ENCODE measurements around the gene LRP1.

LRP1 gene

DNA sequence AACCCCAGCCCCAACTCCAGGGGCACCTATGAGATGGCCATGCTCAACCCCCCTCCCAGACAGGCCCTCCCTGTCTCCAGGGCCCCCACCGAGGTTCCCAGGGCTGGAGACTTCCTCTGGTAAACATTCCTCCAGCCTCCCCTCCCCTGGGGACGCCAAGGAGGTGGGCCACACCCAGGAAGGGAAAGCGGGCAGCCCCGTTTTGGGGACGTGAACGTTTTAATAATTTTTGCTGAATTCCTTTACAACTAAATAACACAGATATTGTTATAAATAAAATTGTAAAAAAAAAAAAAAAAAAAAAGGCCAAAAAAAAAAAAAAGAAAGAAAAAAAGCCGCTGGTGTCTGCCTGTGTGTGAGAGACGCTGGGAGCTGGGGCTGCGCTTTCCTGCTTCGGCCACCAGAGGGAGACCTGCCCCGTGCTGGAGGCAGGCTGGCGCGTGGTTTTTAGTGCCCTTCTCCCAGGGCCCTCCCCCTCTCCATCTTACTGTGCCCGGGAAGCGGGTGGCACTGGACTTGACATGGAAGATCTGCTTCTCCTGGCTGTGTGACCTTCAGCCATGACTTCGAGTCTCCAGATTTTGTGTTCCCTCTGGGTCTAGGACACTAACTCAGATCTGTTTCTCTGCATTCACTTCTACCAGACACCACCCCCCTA lies 84.9 kb downstream of the LRP1 start:
- Histone ChIP-seq H3K27ac (no peak overlapping the region), H3K4me1 (ENCODE audit: control insufficient read depth in 1 of 2, insufficient read depth in 1 of 2, low read depth in 1 of 2, low read length in 1 of 2) (peaks cover 11 to 25% of the 10 kb centered on the region in 2 experiments), H3K27me3 (peaks cover 72% of the 10 kb centered on the region), H3K36me3 (no peaks in the 10 kb centered on the region), H3K9me3 (no peaks in the 10 kb centered on the region), H3K4me3 (ENCODE audit: low read depth in 1 of 2, low read length in 1 of 2) (no peak overlapping the region)
- TF ChIP-seq, protein P1, sequence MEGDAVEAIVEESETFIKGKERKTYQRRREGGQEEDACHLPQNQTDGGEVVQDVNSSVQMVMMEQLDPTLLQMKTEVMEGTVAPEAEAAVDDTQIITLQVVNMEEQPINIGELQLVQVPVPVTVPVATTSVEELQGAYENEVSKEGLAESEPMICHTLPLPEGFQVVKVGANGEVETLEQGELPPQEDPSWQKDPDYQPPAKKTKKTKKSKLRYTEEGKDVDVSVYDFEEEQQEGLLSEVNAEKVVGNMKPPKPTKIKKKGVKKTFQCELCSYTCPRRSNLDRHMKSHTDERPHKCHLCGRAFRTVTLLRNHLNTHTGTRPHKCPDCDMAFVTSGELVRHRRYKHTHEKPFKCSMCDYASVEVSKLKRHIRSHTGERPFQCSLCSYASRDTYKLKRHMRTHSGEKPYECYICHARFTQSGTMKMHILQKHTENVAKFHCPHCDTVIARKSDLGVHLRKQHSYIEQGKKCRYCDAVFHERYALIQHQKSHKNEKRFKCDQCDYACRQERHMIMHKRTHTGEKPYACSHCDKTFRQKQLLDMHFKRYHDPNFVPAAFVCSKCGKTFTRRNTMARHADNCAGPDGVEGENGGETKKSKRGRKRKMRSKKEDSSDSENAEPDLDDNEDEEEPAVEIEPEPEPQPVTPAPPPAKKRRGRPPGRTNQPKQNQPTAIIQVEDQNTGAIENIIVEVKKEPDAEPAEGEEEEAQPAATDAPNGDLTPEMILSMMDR (IDR thresholded peaks at IDR 0.05): peak; percentile 81

DNA sequence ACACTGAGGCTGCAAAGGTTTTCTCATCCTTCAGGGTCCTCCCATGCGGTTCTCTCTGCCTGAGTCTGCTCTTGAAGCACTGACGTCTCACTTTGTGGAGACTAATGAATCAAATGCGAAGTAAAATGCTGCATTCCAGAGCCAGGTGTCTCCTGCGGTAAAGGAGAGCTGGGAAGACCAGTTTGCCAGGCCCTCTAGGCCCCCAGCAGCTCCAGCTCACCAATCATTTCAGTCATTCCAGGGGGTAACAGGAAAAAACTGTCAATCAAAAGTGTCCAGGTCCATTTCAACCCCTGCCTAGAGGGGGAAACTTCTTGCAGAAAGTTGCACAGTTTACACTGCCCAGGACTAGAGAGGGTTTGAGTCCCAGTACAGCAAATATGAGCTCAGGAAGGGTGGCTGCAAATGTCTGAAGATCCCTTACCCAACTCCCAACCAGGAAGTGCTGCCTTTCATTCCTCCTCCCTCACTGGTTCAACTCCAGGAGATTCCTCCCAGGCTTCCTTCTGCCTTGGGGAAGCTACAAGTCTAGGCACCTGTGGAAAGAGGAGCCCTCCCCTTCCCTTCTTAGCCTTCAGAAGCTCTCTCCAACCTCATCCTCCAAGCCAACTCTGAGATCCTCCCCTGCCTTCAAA lies 85.6 kb downstream of the LRP1 start:
- TF ChIP-seq, protein P1 (IDR thresholded peaks at IDR 0.05): peak; percentile 16
- Histone ChIP-seq H3K36me3 (no peaks in the 10 kb centered on the region), H3K4me3 (ENCODE audit: low read depth in 1 of 2, low read length in 1 of 2) (no peak overlapping the region), H3K4me1 (ENCODE audit: control insufficient read depth in 1 of 2, insufficient read depth in 1 of 2, low read depth in 1 of 2, low read length in 1 of 2) (peaks cover 11 to 25% of the 10 kb centered on the region in 2 experiments), H3K9me3 (no peaks in the 10 kb centered on the region), H3K27ac (no peak overlapping the region), H3K27me3 (peaks cover 79% of the 10 kb centered on the region)

DNA sequence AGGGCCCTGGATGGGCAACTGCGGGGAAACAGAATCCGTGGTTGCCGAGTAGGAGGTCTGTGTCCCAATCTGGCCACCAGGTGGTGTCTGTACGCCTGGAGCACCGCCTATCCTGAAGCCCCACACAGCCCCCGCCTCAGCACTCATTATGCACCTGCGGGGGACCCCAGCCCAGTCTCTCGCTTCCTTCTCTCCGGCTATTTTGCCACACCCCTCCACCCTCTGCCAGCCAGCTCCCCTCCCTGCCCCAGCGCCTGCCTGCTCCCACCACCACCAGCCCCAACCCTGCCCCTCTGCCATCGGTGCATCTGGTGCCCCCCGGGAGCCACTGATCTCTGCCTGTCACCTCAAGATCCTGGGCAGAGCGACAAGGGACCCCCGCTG lies 86.1 kb downstream of the LRP1 start:
- Histone ChIP-seq H3K27ac (no peak overlapping the region), H3K9me3 (no peaks in the 10 kb centered on the region), H3K4me1 (ENCODE audit: control insufficient read depth in 1 of 2, insufficient read depth in 1 of 2, low read depth in 1 of 2, low read length in 1 of 2) (peaks cover 11 to 25% of the 10 kb centered on the region in 2 experiments), H3K36me3 (no peaks in the 10 kb centered on the region), H3K4me3 (ENCODE audit: low read depth in 1 of 2, low read length in 1 of 2) (no peak overlapping the region), H3K27me3 (peaks cover 85% of the 10 kb centered on the region)
- TF ChIP-seq, protein P1 (IDR thresholded peaks at IDR 0.05): no peak

DNA sequence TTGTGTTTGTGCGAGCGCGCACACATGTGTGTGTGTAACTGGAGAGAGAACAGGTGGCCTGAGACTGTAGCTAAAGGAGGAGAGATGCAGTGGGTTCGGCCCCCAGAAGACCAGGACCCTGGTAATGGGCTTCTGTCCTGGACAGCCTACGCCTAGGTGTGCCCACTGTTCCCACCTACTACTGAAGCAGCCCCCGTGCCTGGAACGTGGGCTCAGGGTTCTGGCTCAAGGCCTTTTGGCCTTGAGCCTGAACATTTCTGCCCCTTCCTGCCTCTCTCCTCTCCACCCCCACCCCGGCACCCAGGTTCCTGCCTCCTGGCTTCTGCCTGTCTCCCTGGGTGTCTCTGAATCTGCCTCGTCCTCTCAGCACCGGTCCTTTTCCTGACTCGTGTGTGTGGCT lies 86.8 kb downstream of the LRP1 start:
- Histone ChIP-seq H3K27me3 (peaks cover 87% of the 10 kb centered on the region), H3K27ac (no peak overlapping the region), H3K4me1 (ENCODE audit: control insufficient read depth in 1 of 2, insufficient read depth in 1 of 2, low read depth in 1 of 2, low read length in 1 of 2) (peaks cover 11 to 25% of the 10 kb centered on the region in 2 experiments)

DNA sequence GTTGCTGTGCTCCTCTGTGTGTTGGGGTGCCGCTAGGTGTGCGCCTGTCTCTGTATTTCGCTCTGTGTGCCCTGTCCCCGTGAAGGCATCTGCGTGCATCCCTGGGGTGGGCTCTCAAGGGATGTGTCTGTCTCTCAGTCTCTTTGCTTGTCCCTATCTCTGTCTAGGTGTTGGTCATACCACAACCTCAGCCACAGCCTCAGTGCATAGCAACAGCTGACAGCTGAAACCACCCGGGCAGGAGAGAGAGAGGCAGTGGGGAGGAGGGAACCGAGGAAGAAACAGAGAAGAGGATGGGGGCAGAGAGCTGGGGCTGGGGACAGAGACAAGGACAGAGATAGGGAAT lies 87.4 kb downstream of the LRP1 start:
- Histone ChIP-seq H3K36me3 (no peaks in the 10 kb centered on the region), H3K27ac (no peak overlapping the region), H3K4me3 (ENCODE audit: low read depth in 1 of 2, low read length in 1 of 2) (no peak overlapping the region), H3K27me3 (peaks cover 91% of the 10 kb centered on the region), H3K4me1 (ENCODE audit: control insufficient read depth in 1 of 2, insufficient read depth in 1 of 2, low read depth in 1 of 2, low read length in 1 of 2) (peaks cover 11 to 25% of the 10 kb centered on the region in 2 experiments), H3K9me3 (no peaks in the 10 kb centered on the region)
- TF ChIP-seq, protein P1 (IDR thresholded peaks at IDR 0.05): no peak

More for the DNA sequence above, 86.8 kb downstream of the LRP1 start:
- no peaks in the 10 kb centered on the region for H3K9me3 ChIP-seq
- H3K4me3 ChIP-seq (ENCODE audit: low read depth in 1 of 2, low read length in 1 of 2): no peak overlapping the region
- TF ChIP-seq, protein P1 (IDR thresholded peaks at IDR 0.05): no peak
- H3K36me3 ChIP-seq: no peaks in the 10 kb centered on the region
